WERI-Rb-1 (cell line): ENCODE data around the gene PTTG2.
"Not testable (repeated sequence)": the region's sequence is repeated elsewhere in the genome, so short reads cannot be mapped to it uniquely, and the experiment has no call there.

Experiments used
- DNase-seq: peaks from one replicate; pipeline ENCODE4 v3.0.0-alpha.2; 2020
- H3K27ac ChIP-seq: fragments of 250-450 bp; sonication (Bioruptor Pico); 2 replicates; pipeline ENCODE4 v1.5.1; 2020; ENCODE audit warnings: mild to moderate bottlenecking, moderate library complexity
- H3K27me3 ChIP-seq: fragments of 250-450 bp; sonication (Bioruptor Pico); 2 replicates; pipeline ENCODE4 v1.5.1; 2021; ENCODE audit warnings: mild to moderate bottlenecking, low read depth, moderate library complexity; ENCODE audit not compliant: insufficient read depth, severe bottlenecking
- H3K36me3 ChIP-seq: fragments of 250-450 bp; sonication (Bioruptor Pico); 2 replicates; pipeline ENCODE4 v1.5.1; 2020; ENCODE audit warnings: mild to moderate bottlenecking, moderate library complexity
- H3K4me3 ChIP-seq: 2 replicates; pipeline ENCODE4 v1.5.1; 2011; ENCODE audit warnings: low read depth, mild to moderate bottlenecking, control low read depth, low read length
- H3K9me3 ChIP-seq: fragments of 250-450 bp; sonication (Bioruptor Pico); 2 replicates; pipeline ENCODE4 v1.5.1; 2021; ENCODE audit warnings: mild to moderate bottlenecking, moderate library complexity; ENCODE audit not compliant: severe bottlenecking
- CTCF ChIP-seq: IDR thresholded peaks from 2 replicates; pipeline ENCODE4 v1.5.1; 2011; ENCODE audit warnings: low read depth, mild to moderate bottlenecking, control low read depth, inconsistent platforms, low read length

The PTTG2 gene

GRCh38 chr4:37960098-37960497, at the start of gene PTTG2:
PTTG2 (plus strand) TSS chr4:37960398; CDS start chr4:37960435, 37 bp downstream.
- Histone ChIP-seq H3K9me3 (no peaks in the 10 kb centered on the region), H3K27me3 (no peaks in the 10 kb centered on the region), H3K4me3 (no peak within 1 kb of the TSS), H3K27ac (no peak within 1 kb of the TSS), H3K36me3 (no peaks in the 10 kb centered on the region; the same call in 1 of the 2 replicates)
- no peak for TF ChIP-seq CTCF
- no peak for DNase-seq

GRCh38 chr4:37914539-37914938, 45.7 kb upstream of the PTTG2 start:
- Histone ChIP-seq H3K36me3 (no peaks in the 10 kb centered on the region), H3K4me3 (no peak overlapping the region), H3K27me3 (no peaks in the 10 kb centered on the region), H3K9me3 (no peaks in the 10 kb centered on the region), H3K27ac (no peak overlapping the region)
- TF ChIP-seq CTCF = no peak
- DNase-seq = no peak

- TF ChIP-seq CTCF = no peak
- no peaks in the 10 kb centered on the region for H3K9me3 ChIP-seq
- no peak overlapping the region for H3K4me3 ChIP-seq
- no peaks in the 10 kb centered on the region for H3K27me3 ChIP-seq
- no peak for DNase-seq
- no peaks in the 10 kb centered on the region for H3K36me3 ChIP-seq
- no peak overlapping the region for H3K27ac ChIP-seq
Measured at GRCh38 chr4:37917388-37917787, 42.8 kb upstream of the PTTG2 start.

- no peak for DNase-seq
- peaks cover 3% of the 10 kb centered on the region for H3K9me3 ChIP-seq
- no peaks in the 10 kb centered on the region for H3K36me3 ChIP-seq
- no peak for TF ChIP-seq CTCF
- peak overlapping the region; percentile 57 for H3K27ac ChIP-seq
- no peaks in the 10 kb centered on the region for H3K27me3 ChIP-seq
- H3K4me3 ChIP-seq = no peak overlapping the region; the same call in 1 of the 2 replicates
Measured at GRCh38 chr4:37918653-37919052, 41.5 kb upstream of the PTTG2 start.

- H3K4me3 ChIP-seq = no peak overlapping the region
- no peak for DNase-seq
- H3K27me3 ChIP-seq = no peaks in the 10 kb centered on the region
- no peak for TF ChIP-seq CTCF
- no peaks in the 10 kb centered on the region for H3K36me3 ChIP-seq
- no peak overlapping the region for H3K27ac ChIP-seq
- H3K9me3 ChIP-seq = peaks cover 3% of the 10 kb centered on the region
Measured at GRCh38 chr4:37922328-37922727, 37.9 kb upstream of the PTTG2 start.

GRCh38 chr4:37923089-37923488, 37.1 kb upstream of the PTTG2 start:
- H3K36me3 ChIP-seq, DNase-seq, H3K27me3 ChIP-seq, H3K4me3 ChIP-seq, H3K27ac ChIP-seq, H3K9me3 ChIP-seq: not testable (repeated sequence)
